Mammary epithelial cell (primary cell): Measurements from ENCODE around the gene GTPBP1.

ENCODE experiments used
- CTCF ChIP-seq, 2 donors: IDR thresholded peaks in 1 of 2; conservative IDR thresholded peaks in 1 of 2; 2 replicates each; pipeline ENCODE4 v1.5.1; 2011 to 2012; ENCODE audit warnings: inconsistent platforms in 2 of 2, low read length in 2 of 2, mild to moderate bottlenecking in 2 of 2, control low read depth in 1 of 2, low read depth in 1 of 2; ENCODE audit not compliant: insufficient read depth in 1 of 2; ENCODE audit errors: extremely low read depth in 1 of 2
- EZH2 ChIP-seq: IDR thresholded peaks from 2 replicates; pipeline ENCODE4 v1.6.1; 2012; ENCODE audit warnings: low read length, inconsistent platforms, borderline replicate concordance

GRCh38 chr22:38732251-38732815 lies 26.6 kb downstream of the GTPBP1 start:
- TF ChIP-seq CTCF (conservative IDR thresholded peaks at IDR 0.05 in 1 of 2, IDR thresholded peaks at IDR 0.05 in 1 of 2; ENCODE audit: extremely low read depth in 1 of 2, insufficient read depth in 1 of 2, low read depth in 1 of 2, low read length in 2 of 2) (no peak), EZH2 (no peak)
